NCI-H446 (cell line): ENCODE measurements around the gene YWHAB.

Experiments used
- DNase-seq, 2 experiments: peaks; one replicate each; lab custom pipeline; 2025; lab: John Stamatoyannopoulos, UW

The YWHAB gene

GRCh38 chr20:44911264-44911921, 25.9 kb downstream of the YWHAB start:
- DNase-seq, result peak in 1 of 2 experiments; percentile 5

GRCh38 chr20:44912189-44912588, 26.7 kb downstream of the YWHAB start:
- DNase-seq, result no peak

- no peak for DNase-seq
These were observed 29.4 kb downstream of the YWHAB start for GRCh38 chr20:44914924-44915323.

GRCh38 chr20:44916586-44916985, 31.1 kb downstream of the YWHAB start:
- no peak for DNase-seq

GRCh38 chr20:44917399-44917798, 31.9 kb downstream of the YWHAB start:
- no peak for DNase-seq

GRCh38 chr20:44918342-44918741, 32.8 kb downstream of the YWHAB start:
- no peak for DNase-seq

GRCh38 chr20:44918761-44919160, 33.3 kb downstream of the YWHAB start:
- no peak for DNase-seq

GRCh38 chr20:44921447-44921846, 35.9 kb downstream of the YWHAB start:
- DNase-seq, result no peak

GRCh38 chr20:44924541-44924940, 39.0 kb downstream of the YWHAB start:
- no peak for DNase-seq

GRCh38 chr20:44928595-44928994, 43.1 kb downstream of the YWHAB start:
- DNase-seq, result no peak

- no peak for DNase-seq
These were observed 45.1 kb downstream of the YWHAB start for GRCh38 chr20:44930517-44931168.

- DNase-seq, result no peak
These were observed 46.4 kb downstream of the YWHAB start for GRCh38 chr20:44931911-44932310.

GRCh38 chr20:44932916-44933315, 47.4 kb downstream of the YWHAB start:
- no peak for DNase-seq

- DNase-seq, result no peak
These were observed 51.0 kb downstream of the YWHAB start for GRCh38 chr20:44936510-44936909.

- DNase-seq, result no peak
These were observed 53.1 kb downstream of the YWHAB start for GRCh38 chr20:44938637-44939036.

GRCh38 chr20:44941120-44941691, 55.7 kb downstream of the YWHAB start:
- DNase-seq, result no peak

GRCh38 chr20:44942264-44942973, 56.9 kb downstream of the YWHAB start:
- DNase-seq, result no peak

- DNase-seq, result no peak
These were observed 58.3 kb downstream of the YWHAB start for GRCh38 chr20:44943828-44944227.

GRCh38 chr20:44945261-44945660, 59.8 kb downstream of the YWHAB start:
- no peak for DNase-seq

- DNase-seq, result no peak
These were observed 60.9 kb downstream of the YWHAB start for GRCh38 chr20:44946271-44946852.

- DNase-seq, result no peak
These were observed 62.6 kb downstream of the YWHAB start for GRCh38 chr20:44948107-44948506.

GRCh38 chr20:44948513-44948912, 63.0 kb downstream of the YWHAB start:
- DNase-seq, result no peak

- DNase-seq, result no peak
These were observed 64.9 kb downstream of the YWHAB start for GRCh38 chr20:44950368-44950767.
